GM19099 (cell line): ENCODE data around the gene MFAP2.

ENCODE experiments used
- POLR2A ChIP-seq: IDR thresholded peaks from 3 replicates; pipeline ENCODE4 v1.6.1; 2011; ENCODE audit warnings: low read depth; ENCODE audit not compliant: insufficient read length; ENCODE audit errors: extremely low read depth

MFAP2 gene

GRCh38 chr1:16980473-16981268 is at the start of gene MFAP2:
Gene MFAP2 (minus strand): TSS chr1:16980620. CDS start chr1:16978273, 2,347 bp downstream.
- TF ChIP-seq POLR2A, result no peak

GRCh38 chr1:17030206-17030605 is 49.8 kb upstream of the MFAP2 start:
- no peak for TF ChIP-seq POLR2A

GRCh38 chr1:17028662-17029188 is 48.3 kb upstream of the MFAP2 start:
- no peak for TF ChIP-seq POLR2A

GRCh38 chr1:17027900-17028299 is 47.5 kb upstream of the MFAP2 start:
- no peak for TF ChIP-seq POLR2A

GRCh38 chr1:17027403-17027802 is 47.0 kb upstream of the MFAP2 start:
- TF ChIP-seq POLR2A, result no peak

GRCh38 chr1:17024721-17025120 is 44.3 kb upstream of the MFAP2 start:
- TF ChIP-seq POLR2A, result no peak

DNA sequence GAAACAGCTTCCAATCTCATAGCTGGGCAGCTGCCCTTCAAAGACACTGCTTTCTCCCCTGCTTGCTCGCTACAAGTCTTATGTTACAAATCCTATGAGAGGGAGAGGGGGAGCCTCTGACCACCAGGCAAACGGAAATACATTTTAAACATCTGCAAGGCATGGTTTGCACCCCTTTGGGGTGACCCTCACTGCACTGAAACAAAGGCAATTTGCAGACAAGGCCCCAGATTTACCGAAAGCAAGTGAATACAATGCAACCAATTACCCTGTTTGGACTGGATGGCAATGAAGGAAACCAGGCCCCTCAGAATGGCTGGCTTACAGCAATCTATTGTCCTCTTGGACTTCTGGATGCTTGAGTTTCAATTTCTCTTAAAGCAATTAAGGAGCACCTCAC is 43.2 kb upstream of the MFAP2 start:
- TF ChIP-seq POLR2A, result no peak

- TF ChIP-seq POLR2A, result no peak
Observed at GRCh38 chr1:17023102-17023501, 42.7 kb upstream of the MFAP2 start.

- TF ChIP-seq POLR2A, result no peak
Observed at GRCh38 chr1:17021896-17022295, 41.5 kb upstream of the MFAP2 start.

GRCh38 chr1:17020502-17020901 is 40.1 kb upstream of the MFAP2 start:
- no peak for TF ChIP-seq POLR2A

DNA sequence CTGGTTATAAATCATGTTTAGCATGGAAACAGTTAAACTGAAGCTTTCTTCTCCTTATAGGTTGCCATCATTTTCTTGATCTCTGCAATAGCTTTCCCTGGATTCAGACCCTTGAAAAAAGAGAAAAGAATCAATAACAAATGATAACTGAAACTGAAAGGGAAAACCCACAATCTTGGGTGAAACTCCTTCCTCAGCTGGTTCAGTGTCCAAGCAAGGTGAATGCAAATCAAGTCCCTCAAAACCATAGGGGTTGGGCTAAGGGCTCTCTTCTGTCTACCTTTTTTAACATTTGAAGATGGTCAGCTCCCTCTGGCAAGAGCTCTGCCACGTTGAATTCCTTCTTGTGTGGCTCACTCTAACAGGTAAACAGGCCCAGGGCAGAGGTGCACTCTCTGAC is 38.4 kb upstream of the MFAP2 start:
- no peak for TF ChIP-seq POLR2A

- no peak for TF ChIP-seq POLR2A
Observed at GRCh38 chr1:17017435-17017834, 37.0 kb upstream of the MFAP2 start.

DNA sequence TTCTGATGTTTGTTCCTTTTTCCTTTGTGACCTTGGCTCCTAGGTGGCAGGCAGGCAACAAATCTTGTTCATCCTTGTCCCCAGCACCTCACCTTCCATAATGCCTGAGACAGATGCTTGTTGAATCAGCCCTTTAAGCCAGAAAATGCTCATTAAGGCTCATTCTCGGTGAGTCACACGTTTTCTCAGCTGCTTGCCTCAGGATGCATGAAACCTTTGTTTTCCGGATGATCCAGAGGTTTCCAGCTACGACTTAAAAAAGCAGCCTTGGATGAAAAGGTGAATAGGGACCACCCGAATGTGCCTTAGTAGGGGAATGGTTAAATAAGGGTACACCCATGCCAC is 35.9 kb upstream of the MFAP2 start:
- TF ChIP-seq POLR2A, result no peak

DNA sequence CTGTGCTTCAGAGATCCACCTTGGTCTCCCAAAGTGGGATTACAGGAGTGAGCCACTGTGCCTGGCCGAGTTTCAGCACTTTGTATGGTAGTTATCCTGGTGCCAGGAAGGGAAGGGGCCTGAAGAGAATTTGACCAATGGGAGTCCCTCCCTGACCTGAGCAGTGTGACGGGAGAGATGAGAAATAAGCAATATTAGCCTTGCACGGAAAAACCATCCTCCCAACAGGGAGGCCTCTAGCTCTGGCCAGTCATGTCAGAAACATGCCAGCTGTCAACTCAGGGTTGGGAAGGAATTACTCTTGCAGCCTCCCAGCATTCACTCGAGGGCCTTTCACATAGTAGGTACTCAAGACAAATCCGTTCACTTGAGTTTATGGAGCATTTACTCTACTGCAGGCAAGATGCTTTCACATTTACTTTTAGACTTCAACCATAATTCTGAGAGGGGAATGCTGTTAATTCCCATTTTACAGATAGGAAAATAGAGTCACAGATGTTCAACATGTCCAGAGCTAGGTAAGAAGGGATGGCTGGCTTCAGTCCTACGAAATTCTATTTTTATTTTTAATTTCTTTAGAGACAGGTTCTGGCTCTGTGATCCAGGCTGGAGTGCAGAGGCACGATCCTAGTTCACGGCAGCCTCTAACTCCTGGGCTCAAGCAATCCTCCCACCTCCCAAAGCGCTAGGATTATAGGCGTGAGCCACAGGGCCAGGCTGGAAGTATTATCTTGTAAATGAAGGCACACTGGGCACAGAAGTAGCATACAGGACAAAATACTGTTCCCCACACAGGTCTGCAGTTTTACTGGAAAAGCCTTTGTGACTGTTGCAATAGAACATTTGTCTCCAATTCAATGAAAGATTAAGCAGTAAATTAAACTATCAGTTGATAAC is 34.5 kb upstream of the MFAP2 start:
- TF ChIP-seq POLR2A, result no peak

DNA sequence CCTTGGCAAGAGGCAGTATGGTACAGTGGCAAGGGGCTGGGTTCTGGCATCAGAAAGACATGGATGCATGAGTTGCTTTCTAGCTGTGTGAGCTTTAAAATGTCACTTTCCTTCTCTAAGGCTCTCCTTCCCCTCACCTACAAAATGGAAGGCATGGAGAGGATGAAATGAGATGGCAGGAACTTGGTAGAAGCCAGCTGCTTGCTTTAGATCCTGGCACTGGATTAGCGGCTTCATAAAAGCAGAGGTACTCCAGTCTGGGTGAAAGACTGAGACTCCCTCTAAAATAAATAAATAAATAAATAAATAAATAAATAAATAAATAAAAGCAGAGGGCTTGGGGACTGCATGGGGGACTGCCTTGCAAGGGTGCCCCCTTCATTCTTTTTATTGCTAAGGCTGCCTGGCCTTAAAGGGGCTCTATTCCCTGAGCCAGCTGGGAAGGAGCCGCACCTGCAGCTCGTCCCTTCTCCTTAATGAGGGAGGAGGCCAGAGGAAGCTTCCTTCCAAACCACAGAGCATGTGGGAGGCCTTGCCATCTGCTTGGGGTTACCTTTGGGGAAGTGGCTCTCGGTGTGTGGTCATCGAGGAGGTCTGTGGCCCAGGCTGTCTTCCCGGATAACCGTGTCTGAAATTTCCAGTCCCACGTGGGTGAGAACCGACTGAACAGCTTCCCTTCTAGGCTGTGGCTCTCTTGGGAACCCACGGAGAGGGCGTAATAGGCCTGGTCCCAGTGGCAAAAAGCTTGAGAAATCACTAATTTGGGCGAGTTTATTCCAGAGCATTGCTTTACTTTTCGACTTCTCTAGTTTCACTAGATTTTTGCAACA is 33.3 kb upstream of the MFAP2 start:
- TF ChIP-seq POLR2A, result no peak
